Natural killer cell (primary cell): ENCODE data around the gene KCNK5. TPM values are rescaled to one million over a fixed set of nuclear protein-coding genes. Genes with fewer than 3 reads are reported as not detected.

Source experiments
- ATAC-seq, 3 donors: fragments of 150-1000 bp in 2 of 3; fragments of 200-7000 bp in 1 of 3; cut with Tn5 transposase; 1 replicate in 1 of 3; 2 replicates in 2 of 3; pipeline ENCODE4 v1.10.0; 2021; ENCODE audit warnings: mild to moderate bottlenecking in 2 of 3, moderate library complexity in 2 of 3
- DNase-seq, 2 donors: peaks; one replicate each; pipeline versions ENCODE4 v3.0.0 to v3.0.0-alpha.2; 2013 to 2021; ENCODE audit warnings: mixed read lengths in 1 of 2
- H3K27ac ChIP-seq: one replicate; pipeline ENCODE4 v1.5.1; 2013; ENCODE audit warnings: mild to moderate bottlenecking, low read length
- H3K27me3 ChIP-seq: one replicate; pipeline ENCODE4 v1.6.1; 2013; ENCODE audit warnings: low read length; ENCODE audit not compliant: control insufficient read depth, insufficient read depth
- H3K36me3 ChIP-seq: one replicate; pipeline ENCODE4 v1.6.1; 2013; ENCODE audit warnings: low read length; ENCODE audit not compliant: control insufficient read depth, insufficient read depth
- H3K4me1 ChIP-seq: one replicate; pipeline ENCODE4 v1.6.1; 2013; ENCODE audit warnings: low read length; ENCODE audit not compliant: control insufficient read depth, insufficient read depth
- H3K4me3 ChIP-seq: one replicate; pipeline ENCODE4 v1.5.1; 2013; ENCODE audit warnings: low read length
- H3K9me3 ChIP-seq: one replicate; pipeline ENCODE4 v1.6.1; 2013; ENCODE audit warnings: low read length; ENCODE audit not compliant: control insufficient read depth, insufficient read depth
- H3K27ac Mint-ChIP-seq, 2 donors: one replicate each; pipeline ENCODE4 v1.8.0; 2022; ENCODE audit warnings: mild to moderate bottlenecking in 2 of 2, mixed read lengths in 2 of 2, moderate library complexity in 1 of 2
- H3K27me3 Mint-ChIP-seq, 2 donors: one replicate each; pipeline ENCODE4 v1.8.0; 2022; ENCODE audit warnings: low read depth in 2 of 2, mixed read lengths in 2 of 2
- H3K36me3 Mint-ChIP-seq: one replicate; pipeline ENCODE4 v1.8.0; 2022; ENCODE audit warnings: mixed read lengths
- H3K4me1 Mint-ChIP-seq, 2 donors: one replicate each; pipeline ENCODE4 v1.8.0; 2022; ENCODE audit warnings: mixed read lengths in 2 of 2
- H3K4me3 Mint-ChIP-seq: one replicate; pipeline ENCODE4 v1.8.0; 2022; ENCODE audit warnings: mild to moderate bottlenecking, moderate library complexity, mixed read lengths
- H3K9me3 Mint-ChIP-seq, 2 donors: one replicate each; pipeline ENCODE4 v1.8.0; 2022; ENCODE audit warnings: mixed read lengths in 2 of 2
- WGBS: methylation state at CpG from one replicate; pipeline ENCODE4 v1.1.7; 2013; ENCODE audit warnings: missing lambda C conversion rate; ENCODE audit not compliant: insufficient coverage; 5-methylcytosine and 5-hydroxymethylcytosine counted together
- intact Hi-C: fragments of 100-400 bp; cut with micrococcal nuclease; formaldehyde crosslinking; loops from one replicate; pipeline ENCODE4 v1.14.2; 2022
- total RNA-seq, 4 donors: library from RNA; stranded (reverse); fragments of 120-200 nt in 1 of 4; gene quantifications; one replicate each; pipeline versions ENCODE4 v1.2.3 to v1.2.4, GENCODE V29; 2013 to 2022
- TF ChIP-seq, protein P1 (sequence below): fragments of 200-600 bp; IDR thresholded peaks from one replicate; pipeline ENCODE4 v1.8.0; 2022; ENCODE audit warnings: antibody characterized with exemption

Gene KCNK5
- total RNA-seq, 3 donors from 2014 or later (not counting 1 experiment from before 2014, with no cell fraction given): 0.16 to 0.50 TPM; not detected in 1

DNA sequence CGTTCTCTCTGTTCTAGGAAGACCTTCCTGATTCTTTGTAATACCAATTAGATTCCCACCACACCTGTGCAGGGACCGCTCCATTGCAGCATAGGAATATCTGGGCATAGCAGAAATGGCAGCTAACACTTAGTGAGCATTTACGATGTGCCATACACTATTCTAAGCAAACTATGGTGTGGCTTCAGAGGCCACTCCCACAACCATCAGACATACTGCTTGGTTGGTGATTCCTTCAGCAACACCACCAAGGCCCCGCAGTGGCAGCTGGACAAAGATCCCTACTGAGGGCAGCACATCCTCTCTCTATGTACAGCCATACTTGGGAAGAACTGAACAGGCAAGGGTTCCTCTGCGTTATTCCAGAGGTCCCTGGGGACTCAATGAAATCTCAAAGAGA is 6.2 kb downstream of the KCNK5 start:
- Mint-ChIP-seq H3K9me3 (no peaks in the 10 kb centered on the region), H3K4me1 (peaks cover 15 to 27% of the 10 kb centered on the region in 2 donors), H3K27me3 (peaks cover 5 to 8% of the 10 kb centered on the region in 2 donors), H3K4me3 (no peak overlapping the region), H3K36me3 (no peaks in the 10 kb centered on the region), H3K27ac (no peak overlapping the region)
- no peak overlapping the region for H3K4me3 ChIP-seq
- no peaks in the 10 kb centered on the region for H3K9me3 ChIP-seq
- no peaks in the 10 kb centered on the region for H3K36me3 ChIP-seq
- H3K4me1 ChIP-seq: peaks cover 10% of the 10 kb centered on the region
- no peak overlapping the region for H3K27ac ChIP-seq
- ATAC-seq (no peak), DNase-seq (no peak)
- WGBS: 84% methylated on average over 5 of the region's 5 CpGs
- no peaks in the 10 kb centered on the region for H3K27me3 ChIP-seq
- TF ChIP-seq, protein P1, sequence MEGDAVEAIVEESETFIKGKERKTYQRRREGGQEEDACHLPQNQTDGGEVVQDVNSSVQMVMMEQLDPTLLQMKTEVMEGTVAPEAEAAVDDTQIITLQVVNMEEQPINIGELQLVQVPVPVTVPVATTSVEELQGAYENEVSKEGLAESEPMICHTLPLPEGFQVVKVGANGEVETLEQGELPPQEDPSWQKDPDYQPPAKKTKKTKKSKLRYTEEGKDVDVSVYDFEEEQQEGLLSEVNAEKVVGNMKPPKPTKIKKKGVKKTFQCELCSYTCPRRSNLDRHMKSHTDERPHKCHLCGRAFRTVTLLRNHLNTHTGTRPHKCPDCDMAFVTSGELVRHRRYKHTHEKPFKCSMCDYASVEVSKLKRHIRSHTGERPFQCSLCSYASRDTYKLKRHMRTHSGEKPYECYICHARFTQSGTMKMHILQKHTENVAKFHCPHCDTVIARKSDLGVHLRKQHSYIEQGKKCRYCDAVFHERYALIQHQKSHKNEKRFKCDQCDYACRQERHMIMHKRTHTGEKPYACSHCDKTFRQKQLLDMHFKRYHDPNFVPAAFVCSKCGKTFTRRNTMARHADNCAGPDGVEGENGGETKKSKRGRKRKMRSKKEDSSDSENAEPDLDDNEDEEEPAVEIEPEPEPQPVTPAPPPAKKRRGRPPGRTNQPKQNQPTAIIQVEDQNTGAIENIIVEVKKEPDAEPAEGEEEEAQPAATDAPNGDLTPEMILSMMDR: no peak
- intact Hi-C loops: no loop called here

DNA sequence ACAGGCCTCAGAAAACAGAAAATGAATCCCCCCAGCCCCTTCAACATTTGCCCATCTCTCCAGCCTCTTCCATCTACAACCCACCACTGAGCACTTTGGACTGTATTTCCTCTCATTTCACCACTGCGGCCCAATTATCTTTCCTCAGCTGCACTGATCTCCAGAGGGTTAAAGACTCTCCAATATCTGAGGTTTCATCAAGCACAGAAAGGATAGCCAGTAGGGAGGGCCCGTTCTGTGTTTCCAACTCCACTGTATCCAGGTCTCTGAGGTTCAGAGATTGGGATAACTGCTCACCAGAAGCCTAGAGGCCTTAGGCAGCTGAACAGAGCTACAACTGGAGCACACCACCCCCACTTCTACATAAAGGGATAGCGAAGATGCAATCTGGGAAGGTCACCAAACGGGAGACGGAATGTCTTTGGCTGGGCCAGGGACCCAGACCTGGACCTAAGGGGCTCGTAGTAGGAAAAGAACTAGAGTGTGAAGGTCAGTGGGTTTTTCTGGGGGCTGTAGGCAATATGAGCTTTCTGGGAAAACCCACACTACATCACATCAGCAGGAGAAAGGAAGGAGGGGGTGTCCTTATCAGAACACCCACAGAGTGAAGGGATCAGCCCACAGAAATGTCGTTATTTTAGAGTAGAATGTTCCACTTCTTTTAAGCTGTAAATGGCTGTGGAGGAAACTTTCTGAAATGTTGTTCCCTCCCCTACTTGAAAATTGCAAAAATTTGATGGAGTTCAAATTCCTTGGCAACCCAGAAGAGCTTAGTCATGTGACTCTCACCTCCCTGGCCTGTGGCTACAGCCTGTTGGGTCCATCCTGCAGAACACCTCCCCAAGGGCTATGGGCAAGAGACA is 7.3 kb downstream of the KCNK5 start:
- Mint-ChIP-seq H3K27me3 (peaks cover under 1 to 2% of the 10 kb centered on the region in 2 donors), H3K27ac (no peak overlapping the region), H3K4me1 (peaks cover 10 to 20% of the 10 kb centered on the region in 2 donors), H3K36me3 (no peaks in the 10 kb centered on the region), H3K4me3 (no peak overlapping the region), H3K9me3 (no peaks in the 10 kb centered on the region)
- TF ChIP-seq, protein P1: no peak
- Histone ChIP-seq H3K27ac (no peak overlapping the region), H3K36me3 (no peaks in the 10 kb centered on the region), H3K4me1 (peaks cover 10% of the 10 kb centered on the region), H3K27me3 (no peaks in the 10 kb centered on the region), H3K9me3 (no peaks in the 10 kb centered on the region), H3K4me3 (no peak overlapping the region)
- 87% methylated on average over 5 of the region's 7 CpGs for WGBS
- no peak for DNase-seq
- intact Hi-C loops: no loop called here
- no peak for ATAC-seq

DNA sequence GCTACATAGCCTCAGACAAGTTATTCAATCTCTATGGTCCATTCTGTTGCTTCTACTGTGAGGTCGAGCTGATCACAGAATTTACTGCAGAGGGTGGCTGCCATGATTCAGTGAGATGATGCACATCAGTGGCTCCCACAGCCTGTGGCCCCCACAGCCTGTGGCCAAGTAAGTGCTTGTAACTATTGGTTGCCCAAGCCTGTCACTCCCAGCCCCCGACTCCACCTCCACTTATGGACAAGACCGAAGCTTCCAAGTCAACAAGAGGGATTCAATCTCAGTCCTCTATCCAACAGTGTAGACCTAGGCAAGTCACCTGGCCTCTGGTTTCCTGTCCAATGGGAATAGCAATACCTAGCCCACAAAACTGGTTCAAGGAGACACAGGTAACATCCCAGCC is 8.2 kb downstream of the KCNK5 start:
- intact Hi-C loops: no loop called here
- no peak for DNase-seq

More for the DNA sequence above, 8.2 kb downstream of the KCNK5 start:
- Mint-ChIP-seq H3K27ac (no peak overlapping the region), H3K27me3 (no peaks in the 10 kb centered on the region), H3K4me3 (no peak overlapping the region), H3K4me1 (peaks cover 4 to 11% of the 10 kb centered on the region in 2 donors), H3K9me3 (no peaks in the 10 kb centered on the region), H3K36me3 (no peaks in the 10 kb centered on the region)
- Histone ChIP-seq H3K4me1 (peaks cover 3% of the 10 kb centered on the region), H3K27me3 (no peaks in the 10 kb centered on the region), H3K9me3 (no peaks in the 10 kb centered on the region), H3K36me3 (no peaks in the 10 kb centered on the region), H3K4me3 (no peak overlapping the region), H3K27ac (no peak overlapping the region)
- no peak for ATAC-seq
- TF ChIP-seq, protein P1: no peak
- 86% methylated on average over 3 of the region's 3 CpGs for WGBS
